CD4-positive, alpha-beta T cell treated with Interleukin-15 for 1 hour (primary cell): ENCODE data around the gene CYLD.

Source experiments
- DNase-seq: peaks from one replicate; pipeline ENCODE4 v3.0.0-alpha.2; 2020

CYLD gene

GRCh38 chr16:50711862-50712559 is 29.9 kb upstream of the CYLD start:
- no peak for DNase-seq

DNA sequence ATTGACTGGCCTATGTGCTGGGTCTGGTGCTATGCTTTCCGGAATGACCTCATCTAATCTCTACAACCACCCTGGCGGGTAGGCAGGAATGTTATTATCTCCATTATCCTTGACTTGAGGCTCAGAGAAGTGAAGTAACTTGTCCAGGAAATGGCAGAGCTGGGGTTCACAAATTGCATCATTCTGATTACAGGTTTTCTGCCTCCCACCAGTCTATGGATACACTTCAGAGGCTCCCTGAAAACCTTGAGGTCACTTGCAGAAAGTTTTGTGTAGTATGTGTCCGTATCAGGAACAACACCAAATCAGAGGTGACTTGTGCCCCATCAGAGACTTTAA is 29.4 kb upstream of the CYLD start:
- DNase-seq, result no peak

DNA sequence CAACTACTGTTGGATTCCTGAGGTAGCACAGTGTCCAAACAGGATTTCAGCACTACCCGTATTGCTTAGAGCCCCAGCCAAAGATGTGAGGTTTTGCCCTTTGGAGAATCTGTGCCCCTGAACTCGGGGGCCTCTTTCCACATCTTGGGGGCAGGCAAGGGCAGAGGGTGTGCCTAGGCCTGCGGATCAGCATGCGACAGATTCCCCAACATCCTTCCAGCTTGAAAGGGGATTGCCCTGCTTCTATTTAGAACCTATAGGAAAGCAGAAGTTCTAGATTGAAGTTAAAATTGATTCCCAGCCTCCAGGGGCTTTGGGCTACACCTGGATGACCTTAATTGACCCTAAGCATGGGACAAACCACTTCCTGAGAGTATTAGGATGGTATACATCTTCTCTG is 28.9 kb upstream of the CYLD start:
- no peak for DNase-seq

GRCh38 chr16:50717091-50717490 is 24.8 kb upstream of the CYLD start:
- no peak for DNase-seq

GRCh38 chr16:50717494-50717893 is 24.4 kb upstream of the CYLD start:
- no peak for DNase-seq

GRCh38 chr16:50718061-50718760 is 23.7 kb upstream of the CYLD start:
- no peak for DNase-seq

DNA sequence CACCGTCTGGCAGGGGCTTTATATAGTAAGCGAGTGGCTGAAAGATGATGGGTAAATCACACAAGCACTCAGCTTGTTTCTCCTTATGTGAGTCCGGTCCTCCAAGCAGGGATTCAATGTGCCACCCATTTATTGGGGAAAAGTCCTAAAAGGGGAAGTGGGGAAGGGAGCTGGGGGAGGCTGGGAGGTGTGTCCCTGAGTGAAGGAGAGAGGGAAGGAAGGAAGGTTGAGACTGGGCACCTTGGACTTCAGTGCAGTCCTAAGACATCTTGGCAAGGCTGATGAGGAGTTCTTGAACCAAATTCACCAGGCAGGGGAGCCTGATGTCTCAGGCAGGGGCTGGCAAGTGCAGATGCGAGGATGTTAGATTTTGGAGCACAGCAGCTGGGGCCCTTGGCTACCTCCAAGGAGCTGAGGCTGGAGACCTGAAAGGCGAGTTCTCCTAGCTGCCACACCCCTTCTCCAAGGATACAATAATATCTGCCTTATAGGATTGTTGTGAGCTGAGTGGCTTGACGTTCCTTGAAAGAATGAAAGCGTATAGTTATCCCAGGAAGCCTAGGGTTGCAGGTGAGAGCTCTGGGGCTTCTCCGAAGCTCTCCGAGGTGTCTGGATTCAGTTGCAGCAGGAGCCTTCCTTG is 23.0 kb upstream of the CYLD start:
- no peak for DNase-seq

DNA sequence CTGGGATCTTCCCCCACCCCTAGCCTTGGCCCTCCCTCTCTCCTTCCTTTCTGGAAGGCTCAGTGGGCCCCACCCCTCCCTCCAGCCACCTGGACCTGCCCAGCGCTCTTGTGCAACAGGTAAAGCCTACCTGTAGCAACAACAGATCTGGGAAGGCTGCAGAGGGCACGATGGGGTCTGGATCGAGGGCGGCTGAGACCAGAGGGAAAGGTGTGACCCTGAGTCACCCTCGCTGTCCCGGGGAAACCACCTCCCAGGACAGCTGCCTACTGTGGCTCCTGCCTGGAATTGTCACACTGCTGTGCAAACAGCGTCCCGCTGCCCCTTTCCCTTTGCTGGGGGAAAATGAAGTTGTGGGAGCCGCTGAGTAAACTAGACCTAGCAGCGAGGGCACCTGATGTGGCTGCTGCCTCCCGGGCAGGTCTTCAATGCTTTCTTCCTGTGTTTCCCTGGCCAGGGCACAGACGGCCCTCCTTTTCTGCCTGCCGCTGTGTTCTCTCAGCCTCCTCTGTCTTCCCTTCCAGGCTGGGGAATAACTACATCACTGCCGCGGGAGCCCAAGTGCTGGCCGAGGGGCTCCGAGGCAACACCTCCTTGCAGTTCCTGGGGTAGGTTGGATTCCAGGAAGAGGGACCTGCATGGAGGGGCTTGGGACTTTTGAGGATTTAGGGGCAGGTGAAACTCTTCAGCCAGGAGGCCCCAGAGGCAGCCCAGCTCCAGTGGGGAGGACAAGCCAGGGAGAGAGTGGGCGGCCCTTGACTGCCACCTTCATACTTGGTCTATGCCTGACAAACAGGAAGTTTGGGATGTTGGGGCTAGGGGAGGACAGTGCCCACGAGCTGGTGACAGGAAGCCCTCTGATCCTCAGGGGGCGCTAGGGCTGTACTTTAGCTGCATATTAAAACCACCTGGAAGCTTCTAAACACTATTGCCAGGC is 22.2 kb upstream of the CYLD start:
- DNase-seq, result no peak

DNA sequence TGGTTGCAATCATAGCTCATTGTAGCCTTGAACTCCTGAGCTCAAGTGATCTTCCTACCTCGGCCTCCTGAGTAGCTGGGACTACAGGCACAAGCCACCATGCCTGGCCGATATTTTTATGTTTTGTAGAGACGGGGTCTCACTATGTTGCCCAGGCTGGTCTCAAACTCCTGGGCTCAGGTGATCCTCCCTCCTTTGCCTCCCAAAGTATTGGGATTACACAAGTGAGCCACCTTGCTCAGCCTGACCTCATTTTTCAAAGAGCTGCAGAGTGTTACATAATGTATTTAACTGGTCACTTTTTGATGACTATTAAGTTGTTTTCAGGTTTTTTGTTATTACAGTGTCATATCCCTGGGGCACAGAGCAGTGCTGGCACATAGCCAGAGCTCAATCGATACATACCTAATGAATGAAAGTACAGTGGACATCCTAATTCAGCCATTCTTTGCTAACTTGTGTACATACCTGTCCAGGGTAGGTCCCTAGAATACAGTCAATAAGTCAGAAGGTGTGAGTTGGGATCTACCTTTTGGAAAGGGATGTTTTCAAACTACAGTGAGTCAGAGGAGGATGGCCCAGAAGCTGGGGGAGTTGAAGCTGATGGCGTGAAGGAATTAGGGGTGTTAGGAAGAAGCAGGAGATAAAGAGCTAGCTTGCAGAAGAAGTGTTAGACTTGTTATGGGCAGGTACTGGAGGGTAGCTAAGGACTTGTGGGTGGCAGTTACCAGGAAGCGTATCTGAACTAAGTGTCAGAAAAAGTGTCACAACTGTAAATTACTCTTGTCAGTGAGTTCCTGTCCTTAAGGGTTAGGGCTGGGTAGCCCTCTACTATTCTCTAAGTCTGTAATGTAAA is 20.1 kb upstream of the CYLD start:
- DNase-seq, result no peak

- DNase-seq, result no peak
Observed at GRCh38 chr16:50722405-50722737, 19.5 kb upstream of the CYLD start.

DNA sequence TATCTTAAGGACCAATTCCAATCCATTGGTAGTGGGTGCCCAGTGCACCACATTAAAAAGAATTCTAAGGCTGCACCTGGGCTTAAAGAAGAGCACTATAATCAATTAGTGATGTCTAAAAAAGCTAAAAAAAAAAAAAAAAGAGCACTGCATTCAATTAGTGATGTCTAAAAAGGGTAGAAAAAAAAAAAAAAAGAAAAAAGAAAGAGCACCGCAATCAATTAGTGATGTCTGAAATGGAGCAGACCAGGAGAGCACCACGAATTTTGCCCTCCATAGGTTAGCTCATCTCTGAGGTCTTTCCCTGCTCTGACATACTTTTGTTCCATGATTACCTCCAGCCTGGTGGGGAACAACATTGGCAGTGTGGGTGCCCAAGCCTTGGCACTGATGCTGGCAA is 18.9 kb upstream of the CYLD start:
- no peak for DNase-seq

GRCh38 chr16:50724306-50724705 is 17.6 kb upstream of the CYLD start:
- DNase-seq, result no peak

DNA sequence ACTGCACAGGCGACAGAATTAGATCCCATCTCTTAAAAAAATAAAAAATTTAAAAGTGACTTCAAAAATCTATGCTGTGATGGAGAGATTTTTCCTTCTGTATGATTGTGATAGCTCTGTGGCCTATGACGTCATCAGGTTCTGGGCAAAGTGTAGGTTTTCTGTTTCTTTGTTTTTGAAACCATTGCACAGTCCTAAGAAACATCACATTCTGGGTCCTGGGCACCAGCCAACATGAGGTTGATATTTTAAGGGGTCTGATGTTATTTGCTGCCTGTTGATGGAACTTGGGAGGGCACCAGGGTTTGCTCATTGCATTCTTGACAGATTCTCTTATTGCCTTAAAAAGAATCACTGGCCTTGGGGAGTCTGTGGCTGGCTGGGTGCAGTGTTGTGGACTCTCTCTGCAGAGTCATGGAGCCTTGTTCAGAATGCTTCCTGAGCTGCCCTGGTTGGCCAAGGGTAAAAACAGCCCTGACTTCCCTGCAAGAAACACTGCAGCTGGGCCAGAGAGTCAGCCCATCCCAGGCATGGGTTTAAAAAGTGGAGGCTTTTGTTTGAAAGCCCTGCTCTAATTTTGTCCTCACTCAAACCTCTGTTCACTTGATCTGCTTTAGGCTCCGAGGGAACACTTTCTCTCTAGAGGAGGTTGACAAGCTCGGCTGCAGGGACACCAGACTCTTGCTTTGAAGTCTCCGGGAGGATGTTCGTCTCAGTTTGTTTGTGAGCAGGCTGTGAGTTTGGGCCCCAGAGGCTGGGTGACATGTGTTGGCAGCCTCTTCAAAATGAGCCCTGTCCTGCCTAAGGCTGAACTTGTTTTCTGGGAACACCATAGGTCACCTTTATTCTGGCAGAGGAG is 10.5 kb upstream of the CYLD start:
- no peak for DNase-seq

DNA sequence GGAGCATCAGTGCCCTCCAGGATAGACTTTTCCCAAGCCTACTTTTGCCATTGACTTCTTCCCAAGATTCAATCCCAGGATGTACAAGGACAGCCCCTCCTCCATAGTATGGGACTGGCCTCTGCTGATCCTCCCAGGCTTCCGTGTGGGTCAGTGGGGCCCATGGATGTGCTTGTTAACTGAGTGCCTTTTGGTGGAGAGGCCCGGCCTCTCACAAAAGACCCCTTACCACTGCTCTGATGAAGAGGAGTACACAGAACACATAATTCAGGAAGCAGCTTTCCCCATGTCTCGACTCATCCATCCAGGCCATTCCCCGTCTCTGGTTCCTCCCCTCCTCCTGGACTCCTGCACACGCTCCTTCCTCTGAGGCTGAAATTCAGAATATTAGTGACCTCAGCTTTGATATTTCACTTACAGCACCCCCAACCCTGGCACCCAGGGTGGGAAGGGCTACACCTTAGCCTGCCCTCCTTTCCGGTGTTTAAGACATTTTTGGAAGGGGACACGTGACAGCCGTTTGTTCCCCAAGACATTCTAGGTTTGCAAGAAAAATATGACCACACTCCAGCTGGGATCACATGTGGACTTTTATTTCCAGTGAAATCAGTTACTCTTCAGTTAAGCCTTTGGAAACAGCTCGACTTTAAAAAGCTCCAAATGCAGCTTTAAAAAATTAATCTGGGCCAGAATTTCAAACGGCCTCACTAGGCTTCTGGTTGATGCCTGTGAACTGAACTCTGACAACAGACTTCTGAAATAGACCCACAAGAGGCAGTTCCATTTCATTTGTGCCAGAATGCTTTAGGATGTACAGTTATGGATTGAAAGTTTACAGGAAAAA is 9.7 kb upstream of the CYLD start:
- DNase-seq, result no peak

- no peak for DNase-seq
Observed at GRCh38 chr16:50733468-50733867, 8.4 kb upstream of the CYLD start.

- no peak for DNase-seq
Observed at GRCh38 chr16:50735629-50736122, 6.2 kb upstream of the CYLD start.

- no peak for DNase-seq
Observed at GRCh38 chr16:50736448-50736847, 5.4 kb upstream of the CYLD start.

GRCh38 chr16:50737420-50737959 is 4.4 kb upstream of the CYLD start:
- no peak for DNase-seq

DNA sequence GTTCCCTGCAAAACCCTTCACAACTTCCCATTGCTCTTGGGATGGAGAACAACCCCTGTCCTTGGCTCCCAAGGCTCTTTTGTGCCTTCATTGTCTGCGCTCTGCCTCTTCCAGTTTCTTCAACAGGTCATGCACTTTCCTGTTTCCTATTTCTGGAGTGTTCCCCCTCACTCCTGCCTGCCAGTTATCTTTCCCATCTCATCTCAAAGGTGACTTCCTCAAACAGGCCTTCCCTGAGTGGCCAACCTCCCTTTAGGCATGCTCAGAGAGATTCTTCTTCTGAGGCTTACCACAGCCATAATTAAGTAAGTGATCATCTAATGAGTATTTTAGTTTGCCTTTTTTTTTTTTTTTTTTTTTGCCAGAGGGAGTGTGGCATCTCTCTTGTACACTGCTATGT is 2.9 kb upstream of the CYLD start:
- no peak for DNase-seq

- no peak for DNase-seq
Observed at GRCh38 chr16:50740736-50741135, 1.1 kb upstream of the CYLD start.
